H1 (cell line): ENCODE data around the gene FUT2. TPM values are rescaled to one million over a fixed set of nuclear protein-coding genes. Genes with fewer than 3 reads are reported as not detected.

Experiments
- CREB1 ChIP-seq: IDR thresholded peaks from 2 replicates; pipeline ENCODE4 v1.6.1; 2012; ENCODE audit warnings: inconsistent platforms
- KDM5A ChIP-seq: fragments of 200-600 bp; IDR thresholded peaks from 2 replicates; pipeline ENCODE4 v1.7.1; 2012; ENCODE audit warnings: mild to moderate bottlenecking, low read length, inconsistent platforms, mixed read lengths
- SP1 ChIP-seq: IDR thresholded peaks from 2 replicates; pipeline ENCODE4 v1.6.1; 2011; ENCODE audit warnings: low read depth, low read length
- polyA plus RNA-seq, 7 experiments: library from polyadenylated mRNA; depleted of rRNA in 3 of 7; stranded (reverse) in 5 of 7; unstranded in 2 of 7; fragments of >200 nt in 5 of 7; fragments of 200-250 nt in 2 of 7; gene quantifications; 1 replicate in 5 of 7; 2 replicates in 1 of 7; 4 replicates in 1 of 7; pipeline versions ENCODE4 v1.2.1 to v1.2.3, GENCODE V29; 2011 to 2013; ENCODE audit warnings: missing spikeins in 2 of 7, mixed read lengths in 2 of 7
- total RNA-seq: library from RNA; stranded (reverse); fragmentation: NEBNext Ultra II Directional; extraction: Animal tissue kit (Norgen Biotek cat#: 25700); gene quantifications from 2 replicates; pipeline ENCODE4 v1.2.1, GENCODE V29; 2021
- TF ChIP-seq, protein P1 (sequence below): IDR thresholded peaks from 2 replicates; pipeline ENCODE4 v1.6.1; 2011; ENCODE audit warnings: low read depth, mild to moderate bottlenecking, low read length; ENCODE audit not compliant: insufficient read depth

The FUT2 gene
- total and polyA plus RNA-seq, 2 of the 8 experiments (the other 6 are each of a cell fraction or from before 2014, with no cell fraction given): 5.0 to 5.6 TPM

DNA sequence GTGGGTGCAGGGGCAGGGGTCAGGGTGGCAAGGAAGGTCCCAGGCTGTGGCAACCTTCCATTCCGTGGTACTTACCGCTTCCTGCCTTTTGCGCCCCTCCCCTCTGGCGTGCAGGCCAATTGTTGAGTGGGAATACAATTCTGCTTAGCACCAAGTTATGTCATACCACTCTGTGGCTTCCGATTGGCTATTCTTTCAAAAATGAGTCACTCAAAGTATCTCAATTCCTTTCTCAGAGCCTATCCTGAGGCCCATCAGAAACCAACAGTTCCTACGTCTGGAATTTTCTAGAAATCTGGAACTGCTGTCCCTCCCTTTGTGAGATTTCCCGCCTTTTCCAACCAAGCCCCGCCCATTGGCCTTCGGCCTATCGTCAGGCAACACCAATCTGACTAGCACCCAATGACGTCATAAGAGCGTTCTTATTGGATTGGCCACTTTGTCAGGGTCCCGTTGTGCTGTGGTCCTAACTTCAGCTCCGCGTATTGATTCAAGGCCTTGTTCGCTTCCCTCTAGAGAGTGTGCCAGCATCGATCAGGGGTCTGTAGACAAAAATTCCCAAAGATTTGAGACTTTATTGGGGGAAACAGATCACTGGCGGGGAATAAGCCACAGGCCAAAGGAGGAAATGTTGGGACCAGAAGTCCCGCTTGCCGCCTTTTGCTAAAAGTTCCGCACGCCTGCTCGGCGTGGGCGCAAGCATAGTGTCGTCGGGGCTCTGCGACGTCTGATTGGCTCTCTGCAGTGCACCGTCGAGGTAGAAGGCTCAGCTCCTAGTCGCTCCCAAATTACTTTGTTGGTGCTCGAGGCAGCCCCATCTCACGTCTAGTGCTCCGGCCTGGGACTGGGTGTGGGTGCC, 34.7 kb upstream of the FUT2 start (continued):
- TF ChIP-seq, protein P1, sequence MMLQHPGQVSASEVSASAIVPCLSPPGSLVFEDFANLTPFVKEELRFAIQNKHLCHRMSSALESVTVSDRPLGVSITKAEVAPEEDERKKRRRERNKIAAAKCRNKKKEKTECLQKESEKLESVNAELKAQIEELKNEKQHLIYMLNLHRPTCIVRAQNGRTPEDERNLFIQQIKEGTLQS: no peak
- TF ChIP-seq KDM5A: no peak
- peak; percentile 89 for TF ChIP-seq CREB1
- peak; percentile 58 for TF ChIP-seq SP1
